Activated CD4-positive, CD25-positive, alpha-beta regulatory T cell (primary cell): Measurements from ENCODE around the gene CCNO.
A peak's percentile ranks its signal among the peaks of the same experiment; 100 is the strongest.

Experiments used
- DNase-seq, 4 experiments: peaks; one replicate each; lab custom pipeline; 2025; lab: John Stamatoyannopoulos, UW

CCNO gene, protein sequence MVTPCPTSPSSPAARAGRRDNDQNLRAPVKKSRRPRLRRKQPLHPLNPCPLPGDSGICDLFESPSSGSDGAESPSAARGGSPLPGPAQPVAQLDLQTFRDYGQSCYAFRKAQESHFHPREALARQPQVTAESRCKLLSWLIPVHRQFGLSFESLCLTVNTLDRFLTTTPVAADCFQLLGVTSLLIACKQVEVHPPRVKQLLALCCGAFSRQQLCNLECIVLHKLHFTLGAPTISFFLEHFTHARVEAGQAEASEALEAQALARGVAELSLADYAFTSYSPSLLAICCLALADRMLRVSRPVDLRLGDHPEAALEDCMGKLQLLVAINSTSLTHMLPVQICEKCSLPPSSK

GRCh38 chr5:55232985-55233928 is at the start of gene CCNO:
Gene CCNO, minus strand, starts transcription at chr5:55233608. Its CDS starts 85 bp downstream, at chr5:55233523.
- DNase-seq: peak; percentile 16 to 21 (median 18)

GRCh38 chr5:55278778-55279177 is 45.4 kb upstream of the CCNO start:
- DNase-seq: no peak

DNA sequence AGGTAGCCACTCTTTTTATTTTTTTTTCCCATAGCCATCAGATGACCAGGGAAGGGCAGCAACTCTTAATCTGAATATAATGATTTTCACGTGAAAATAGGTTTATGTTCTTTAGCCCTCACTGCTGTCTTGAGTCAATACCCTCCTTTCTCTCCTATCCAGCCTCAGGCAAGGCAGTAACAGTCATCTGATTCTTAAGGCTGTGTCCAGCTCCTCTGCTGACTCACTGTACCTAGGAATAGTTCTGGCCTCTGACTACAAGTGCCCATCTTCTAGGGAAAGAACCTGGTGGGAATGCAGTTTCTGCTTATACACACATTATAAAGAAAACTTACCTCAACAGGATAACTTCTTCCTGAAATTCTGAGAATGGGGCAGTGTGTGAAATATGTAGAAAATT is 43.4 kb upstream of the CCNO start:
- no peak for DNase-seq

DNA sequence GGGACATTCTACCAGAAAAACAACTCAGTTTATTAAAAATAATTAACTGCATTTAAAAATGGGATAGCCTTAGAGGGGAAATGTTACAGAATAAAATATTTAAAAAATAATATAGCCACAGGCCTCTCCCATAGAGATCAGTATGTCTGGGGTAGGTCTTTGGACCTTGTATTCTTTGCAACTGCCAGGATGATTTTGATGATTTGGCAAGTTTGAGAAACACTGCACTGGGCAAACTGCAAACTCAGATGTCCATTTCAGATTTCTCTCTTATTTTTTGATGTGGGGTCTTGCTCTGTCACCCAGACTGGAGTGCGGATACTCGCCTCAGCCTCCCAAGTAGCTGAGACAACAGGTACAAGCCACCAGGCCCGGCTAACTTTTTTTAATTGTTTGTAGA is 24.9 kb upstream of the CCNO start:
- DNase-seq: no peak

GRCh38 chr5:55254802-55255201 is 21.4 kb upstream of the CCNO start:
- DNase-seq: no peak

- DNase-seq: no peak
Observed at GRCh38 chr5:55250064-55250463, 16.7 kb upstream of the CCNO start.

GRCh38 chr5:55241746-55242145 is 8.3 kb upstream of the CCNO start:
- no peak for DNase-seq

- DNase-seq: no peak
Observed at GRCh38 chr5:55236800-55237199, 3.4 kb upstream of the CCNO start.

GRCh38 chr5:55234121-55234700 is 803 bp upstream of the CCNO start:
- no peak for DNase-seq

DNA sequence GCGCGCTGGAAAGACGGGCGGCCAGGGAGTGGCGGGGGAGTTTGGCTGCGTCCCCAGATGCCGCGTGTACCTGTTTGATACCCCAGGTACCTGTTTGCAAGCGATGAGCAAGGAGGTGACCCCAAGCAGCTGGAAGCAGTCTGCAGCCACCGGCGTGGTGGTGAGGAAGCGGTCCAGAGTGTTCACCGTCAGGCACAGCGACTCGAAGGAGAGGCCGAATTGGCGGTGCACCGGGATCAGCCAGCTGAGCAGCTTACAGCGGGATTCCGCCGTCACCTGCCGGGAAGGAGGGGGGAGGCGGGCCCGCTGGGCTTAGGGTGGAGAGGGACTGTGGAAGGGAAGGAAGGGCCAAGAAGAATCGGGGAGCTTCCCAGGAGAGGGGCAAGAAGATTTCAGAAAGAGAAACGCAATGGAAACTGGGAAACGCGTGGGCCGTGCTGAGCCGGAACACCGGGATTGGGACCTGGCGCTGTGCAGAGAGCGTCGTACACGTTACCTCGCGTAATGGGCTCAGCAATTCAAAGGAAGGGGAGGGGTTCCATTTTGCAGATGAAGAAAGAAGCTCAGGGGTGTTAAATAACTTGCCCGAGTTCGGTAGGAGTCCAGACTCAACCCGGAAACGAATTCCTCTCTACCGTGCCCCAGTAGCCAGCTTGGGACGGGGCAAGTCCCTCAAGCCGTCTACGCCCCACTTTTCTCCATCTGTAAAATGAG is 980 bp downstream of the CCNO start:
- no peak for DNase-seq

DNA sequence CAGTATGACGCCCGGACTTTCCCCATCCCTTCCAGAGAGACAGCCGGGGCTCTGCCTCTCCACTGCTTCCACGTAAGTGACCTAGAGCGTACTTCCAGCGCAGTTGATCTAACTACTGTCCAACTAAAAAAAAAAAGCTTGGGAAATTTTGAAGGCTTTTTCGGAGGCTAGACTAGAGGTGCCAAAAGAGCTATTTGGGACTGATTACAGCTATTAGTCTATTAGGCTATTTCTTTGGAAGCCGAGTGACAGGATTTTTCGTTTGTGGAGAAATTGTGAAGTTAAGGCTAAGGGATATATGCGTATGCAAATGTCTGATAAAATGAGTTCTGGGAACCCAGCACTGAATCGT is 1.5 kb downstream of the CCNO start:
- no peak for DNase-seq

- no peak for DNase-seq
Observed at GRCh38 chr5:55231029-55231918, 2.1 kb downstream of the CCNO start.

DNA sequence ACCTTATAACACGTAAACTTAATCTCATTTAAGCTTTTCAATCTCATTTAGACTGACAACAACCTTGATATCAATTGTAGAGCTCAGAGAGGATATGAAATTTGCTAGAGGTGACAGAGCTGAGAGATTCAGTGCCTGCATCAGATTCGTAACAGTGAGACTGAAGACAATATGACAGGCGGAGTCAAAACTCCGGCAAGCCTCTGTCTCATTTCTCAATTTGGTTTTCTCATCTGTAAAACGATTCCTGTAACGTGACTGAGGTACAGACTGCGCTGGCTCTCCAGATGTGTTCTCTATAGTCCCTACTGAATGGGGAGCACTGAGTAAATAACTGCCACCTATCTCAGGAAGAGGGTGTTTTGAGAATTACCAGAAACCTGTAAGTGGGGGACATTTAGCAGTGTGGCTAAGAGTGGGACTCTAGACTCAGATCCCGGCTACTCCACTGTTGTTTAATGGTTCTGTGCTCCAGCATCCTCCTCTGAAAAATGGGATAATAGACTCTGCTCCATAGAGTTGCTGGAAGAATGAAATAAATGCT is 3.2 kb downstream of the CCNO start:
- DNase-seq: no peak

DNA sequence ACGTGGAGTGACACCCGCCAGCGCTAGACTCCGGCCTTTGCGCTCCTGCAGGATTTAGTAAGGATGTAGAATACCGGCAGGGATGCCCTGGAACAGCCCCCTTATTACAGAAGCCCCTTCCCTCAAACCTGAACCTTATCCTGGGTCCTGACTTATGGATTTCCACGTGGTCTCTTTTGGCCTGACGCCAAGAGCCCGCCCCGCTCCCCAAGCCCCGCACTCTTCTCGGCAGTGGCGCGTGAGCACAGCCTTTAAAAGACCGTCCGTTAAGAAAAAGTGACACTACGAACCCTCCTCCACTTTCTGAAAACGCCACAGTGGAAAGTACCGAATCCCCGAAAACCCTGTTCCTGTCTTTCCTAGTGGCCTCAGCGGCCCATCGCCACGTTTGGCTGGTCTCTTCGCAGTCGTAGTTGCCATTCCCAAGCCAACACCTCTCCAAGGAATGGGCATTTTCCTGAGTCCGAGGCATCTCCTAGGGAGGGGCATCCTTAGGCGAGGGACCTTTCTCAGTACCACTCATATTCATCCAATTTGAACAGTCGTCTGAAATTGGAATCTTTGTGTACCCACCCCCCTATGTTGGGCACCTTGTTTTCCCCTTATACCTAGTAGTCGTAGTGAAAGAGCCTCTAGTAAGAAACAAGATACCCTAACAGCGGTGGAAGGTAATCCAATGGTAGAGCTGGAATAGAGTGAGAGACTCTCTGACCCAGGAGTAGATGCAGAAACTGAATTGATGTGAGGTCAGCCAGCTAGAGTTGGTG is 5.6 kb downstream of the CCNO start:
- DNase-seq: no peak

GRCh38 chr5:55226934-55227663 is 6.3 kb downstream of the CCNO start, which contains the start of gene MCIDAS:
Gene MCIDAS, minus strand, starts transcription at chr5:55227315. Its CDS starts 177 bp downstream, at chr5:55227138.
- DNase-seq: peak in 3 of 4 experiments; percentile 6 to 12 (median 10)

- peak in 3 of 4 experiments; percentile 10 to 22 (median 15) for DNase-seq
Observed at GRCh38 chr5:55226027-55226933, 7.1 kb downstream of the CCNO start.

DNA sequence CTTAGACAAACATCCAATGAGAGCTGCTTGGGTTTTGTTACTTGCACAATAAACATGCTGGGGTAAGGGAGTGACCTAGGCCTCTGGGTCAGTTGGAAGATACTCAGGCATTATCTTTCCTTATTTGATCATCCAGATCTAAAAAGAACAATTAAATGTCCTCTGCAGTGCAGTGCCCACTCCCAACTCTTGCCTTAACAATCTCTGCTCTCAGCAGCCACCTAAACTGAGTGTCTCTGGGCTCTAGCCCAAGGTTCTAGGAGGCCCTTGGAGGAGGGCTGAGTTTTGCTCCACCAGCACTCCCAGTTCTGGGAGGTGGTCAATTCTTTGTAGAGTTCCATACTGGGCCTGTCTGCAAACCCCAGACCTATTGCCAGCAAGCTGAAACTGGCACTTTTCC is 8.1 kb downstream of the CCNO start:
- no peak for DNase-seq

DNA sequence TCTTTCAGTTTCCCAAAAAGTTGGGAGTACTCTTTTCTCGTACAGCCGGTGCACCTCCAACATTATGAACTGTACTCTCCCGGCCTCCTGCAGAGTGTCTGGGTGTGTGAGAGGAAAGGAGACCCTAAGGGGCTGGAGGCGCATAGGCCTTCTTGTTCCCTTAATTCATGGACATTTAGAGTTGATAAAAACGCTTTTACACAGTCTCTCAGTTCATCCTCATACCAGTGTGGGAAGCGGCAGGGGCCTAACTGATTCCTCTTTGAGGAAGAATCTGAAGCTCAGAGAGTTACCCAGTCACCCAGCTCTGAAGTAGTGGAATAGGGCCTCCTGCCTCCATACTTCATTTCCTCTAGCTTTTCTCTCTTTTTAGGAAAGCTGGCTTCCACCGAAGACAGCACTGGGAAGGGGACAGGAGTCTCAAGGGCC is 9.6 kb downstream of the CCNO start:
- DNase-seq: no peak
